Dedifferentiated amniotic fluid mesenchymal stem cell (primary cell): ENCODE measurements around the gene TCHP.

Experiments
- DNase-seq: peaks from one replicate; pipeline ENCODE4 v3.0.0-alpha.2; 2016; ENCODE audit errors: extremely low spot score

Gene TCHP

DNA sequence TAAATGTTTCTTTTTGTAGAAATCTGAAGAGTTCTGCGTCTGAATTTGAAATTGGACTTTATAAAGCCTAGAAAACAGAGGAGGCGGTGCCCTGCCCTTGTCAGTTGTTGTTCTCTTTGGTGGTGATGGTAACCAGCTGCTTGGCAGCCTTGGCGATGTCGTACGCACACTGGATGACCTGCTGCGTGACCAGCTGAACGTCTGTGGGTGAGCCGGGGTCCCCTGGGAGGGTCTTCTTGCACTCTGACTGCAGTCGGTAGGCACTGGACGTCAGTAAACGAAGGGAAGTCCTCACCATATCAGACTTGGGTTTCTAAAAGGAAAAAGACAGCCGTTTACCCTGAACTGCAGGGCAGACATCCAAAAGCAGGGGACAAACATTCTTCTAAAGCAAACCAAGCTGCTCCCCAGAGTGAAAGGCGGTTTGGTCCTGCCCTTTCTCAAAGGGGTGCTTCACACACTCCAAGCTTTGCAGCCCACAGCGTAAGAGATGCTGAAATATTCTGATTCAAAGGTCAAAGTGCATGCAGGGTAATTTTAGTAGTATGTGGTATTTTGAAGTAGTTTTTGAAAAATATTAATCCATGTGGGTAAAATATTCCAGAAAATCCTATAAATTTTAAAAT lies 32.9 kb downstream of the TCHP start:
- DNase-seq = no peak

DNA sequence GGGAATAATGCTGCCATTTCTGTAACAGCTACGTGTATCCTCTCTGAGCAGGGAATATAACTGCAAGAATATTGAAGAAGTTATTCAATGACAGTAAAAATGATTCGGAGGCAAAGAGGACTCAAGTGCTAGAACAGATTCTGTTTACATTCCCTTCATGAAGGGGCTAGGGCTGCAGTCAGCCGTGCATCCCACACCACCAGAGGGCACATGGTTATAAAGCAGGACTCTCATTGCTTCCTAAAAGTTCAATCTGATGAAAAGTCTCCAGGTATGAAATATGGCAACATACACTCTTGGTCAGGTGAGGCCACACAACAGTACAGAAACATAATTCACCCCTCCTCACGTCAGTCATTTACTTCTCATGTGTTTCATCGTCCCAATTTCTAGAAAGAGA lies 34.0 kb downstream of the TCHP start:
- no peak for DNase-seq

DNA sequence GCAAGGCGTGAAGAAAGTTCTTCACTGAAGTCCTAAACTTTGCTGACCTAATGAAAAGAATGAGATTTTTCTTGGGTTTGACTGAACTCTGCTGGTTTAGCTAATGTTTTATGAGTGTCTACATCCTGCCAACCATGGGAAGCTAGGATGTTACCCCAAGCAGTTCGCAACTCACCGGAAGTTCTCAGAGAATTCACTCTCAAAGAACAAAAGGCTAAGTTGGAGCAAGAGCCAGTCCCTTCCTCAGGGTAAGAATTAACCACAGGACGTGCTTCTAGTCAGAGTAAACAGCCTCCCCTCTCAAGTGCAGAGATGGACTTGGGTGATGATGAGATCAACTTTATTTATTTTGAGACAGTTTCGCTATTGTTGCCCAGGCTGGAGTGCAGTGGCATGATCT lies 37.3 kb downstream of the TCHP start:
- DNase-seq = no peak

DNA sequence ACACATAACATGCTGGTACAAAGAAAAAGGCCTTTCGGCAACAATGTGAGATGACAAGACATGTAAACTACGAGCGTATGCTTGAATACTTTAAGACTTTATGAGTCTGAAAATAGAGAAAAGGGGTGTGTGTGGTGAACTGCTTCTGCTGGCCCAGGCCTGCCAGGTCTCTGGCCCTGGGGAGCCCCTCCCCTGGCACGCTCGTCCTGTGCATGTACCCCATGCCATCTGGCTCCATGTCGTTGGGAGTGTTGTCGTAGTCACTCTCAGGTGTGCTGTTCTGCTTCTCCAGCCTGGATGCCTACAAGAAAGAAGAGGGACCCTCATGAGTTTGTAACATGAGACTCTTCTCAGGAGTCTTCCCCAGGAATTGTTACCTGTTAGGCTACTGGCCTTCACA lies 38.9 kb downstream of the TCHP start:
- DNase-seq = no peak

DNA sequence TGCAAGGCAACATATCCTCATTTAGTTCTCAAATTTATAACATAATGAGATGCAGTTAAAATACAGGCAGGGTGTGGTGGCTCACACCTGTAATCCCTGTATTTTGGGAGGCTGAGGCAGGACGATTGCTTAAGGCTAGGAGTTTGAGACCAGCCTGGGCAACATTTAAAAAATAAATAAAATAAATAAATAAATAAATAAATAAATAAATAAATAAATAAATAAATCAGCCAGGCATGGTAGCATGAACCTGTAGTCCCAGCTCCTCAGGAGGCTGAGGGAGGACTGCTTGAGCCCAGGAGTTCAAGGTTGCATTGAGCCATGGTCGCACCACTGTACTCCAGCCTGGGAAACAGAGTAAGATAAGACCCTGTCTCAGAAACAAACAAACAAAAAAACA lies 39.4 kb downstream of the TCHP start:
- DNase-seq = no peak

DNA sequence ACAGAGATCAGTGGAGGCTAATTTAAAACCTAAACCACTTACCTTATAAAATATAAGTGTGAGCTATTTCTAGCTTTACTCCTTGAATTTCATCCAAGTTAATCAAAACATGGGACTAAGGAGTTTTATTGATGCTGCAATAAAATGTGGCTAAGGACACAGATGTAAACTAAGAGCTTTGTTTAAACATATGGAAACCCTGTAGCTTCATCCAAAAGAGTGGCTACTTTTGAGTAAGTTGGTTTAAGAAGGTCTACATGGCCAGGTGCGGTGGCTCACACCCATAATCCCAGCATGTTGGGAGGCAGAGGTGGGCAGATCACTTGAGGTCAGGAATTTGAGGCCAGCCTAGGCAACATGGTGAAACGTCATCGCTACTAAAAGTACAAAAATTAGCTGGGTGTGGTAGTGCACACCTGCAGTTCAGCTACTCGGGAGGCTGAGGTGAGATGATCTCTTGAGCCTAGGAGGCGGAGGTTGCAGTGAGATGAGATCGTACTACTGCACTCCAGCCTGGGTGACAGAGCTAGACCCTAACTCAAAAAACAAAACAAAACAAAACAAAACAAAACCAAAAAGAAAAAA lies 40.4 kb downstream of the TCHP start:
- DNase-seq = no peak

DNA sequence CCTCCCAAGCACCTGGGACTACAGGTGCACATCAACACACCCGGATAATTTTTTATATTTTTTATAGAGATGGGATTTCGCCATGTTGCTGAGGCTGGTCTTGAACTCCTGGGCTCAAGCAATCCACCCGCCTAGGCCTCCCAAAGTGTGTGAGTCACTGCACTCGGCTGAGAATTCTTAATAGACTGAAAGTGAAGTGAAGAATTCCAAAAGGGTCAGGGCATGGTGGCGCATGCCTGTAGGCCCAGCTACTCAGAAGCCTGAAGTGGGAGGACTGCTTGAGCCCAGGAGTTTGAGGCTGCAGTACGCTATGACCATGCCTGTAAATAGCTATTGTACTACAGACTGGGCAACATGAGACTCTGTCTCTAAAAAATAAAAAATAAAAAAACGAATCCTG lies 43.7 kb downstream of the TCHP start:
- no peak for DNase-seq

DNA sequence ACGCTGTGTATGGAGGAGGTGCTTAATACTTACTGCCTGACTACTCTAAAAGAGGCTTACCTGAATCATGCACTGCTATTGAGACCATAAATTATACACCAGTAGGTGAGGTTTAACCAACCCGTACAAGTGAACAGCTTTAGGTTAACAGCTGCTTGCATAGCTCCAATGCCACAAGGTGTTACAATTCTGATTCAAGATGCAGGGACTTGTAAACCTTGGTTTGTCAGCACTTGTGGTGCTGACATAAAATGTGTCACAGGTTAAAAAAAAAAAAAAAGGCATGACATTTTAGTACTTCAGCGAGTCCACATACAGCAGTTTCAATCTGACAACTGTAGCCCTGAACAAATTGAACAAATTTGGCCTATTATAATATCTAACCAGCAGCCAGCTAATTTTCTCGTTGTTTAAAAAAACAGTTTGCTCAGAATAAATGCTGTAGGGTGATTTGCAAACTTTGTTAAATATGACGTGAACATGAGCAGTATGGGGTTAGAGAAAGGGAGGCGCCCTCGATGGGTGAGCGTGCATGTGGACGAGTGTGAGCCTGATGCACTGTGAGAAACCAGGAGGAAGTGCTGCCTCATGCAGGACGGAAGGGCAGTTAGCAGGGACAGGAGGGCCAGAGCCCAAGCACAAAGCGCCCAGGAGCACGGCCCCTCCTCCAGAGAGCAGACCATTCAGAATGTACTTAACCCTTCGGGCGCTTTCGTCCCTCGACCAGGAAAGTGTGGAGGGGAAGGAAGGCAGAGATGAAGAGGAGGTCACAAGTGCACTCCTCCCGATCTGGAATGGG lies 44.7 kb downstream of the TCHP start:
- DNase-seq = no peak

DNA sequence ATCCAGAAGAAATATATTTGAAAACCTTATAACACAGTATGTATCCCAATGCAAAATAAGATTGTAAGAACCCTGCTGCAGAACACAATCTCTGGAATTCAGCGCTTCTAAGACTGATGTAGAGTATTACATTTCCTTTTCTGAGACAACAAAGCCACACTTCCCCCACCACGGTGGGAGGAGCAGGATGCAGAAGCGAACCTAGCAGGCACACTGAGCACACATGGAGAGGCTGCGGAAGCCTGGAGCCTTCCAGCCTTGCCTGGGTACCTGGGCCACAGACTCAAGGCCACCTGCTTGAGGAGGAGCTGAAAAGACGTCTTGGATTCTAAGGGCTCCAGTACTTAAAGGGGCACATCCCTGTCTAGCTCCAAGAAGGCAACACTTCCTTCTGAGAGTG lies 46.4 kb downstream of the TCHP start:
- DNase-seq = peak; percentile 39

DNA sequence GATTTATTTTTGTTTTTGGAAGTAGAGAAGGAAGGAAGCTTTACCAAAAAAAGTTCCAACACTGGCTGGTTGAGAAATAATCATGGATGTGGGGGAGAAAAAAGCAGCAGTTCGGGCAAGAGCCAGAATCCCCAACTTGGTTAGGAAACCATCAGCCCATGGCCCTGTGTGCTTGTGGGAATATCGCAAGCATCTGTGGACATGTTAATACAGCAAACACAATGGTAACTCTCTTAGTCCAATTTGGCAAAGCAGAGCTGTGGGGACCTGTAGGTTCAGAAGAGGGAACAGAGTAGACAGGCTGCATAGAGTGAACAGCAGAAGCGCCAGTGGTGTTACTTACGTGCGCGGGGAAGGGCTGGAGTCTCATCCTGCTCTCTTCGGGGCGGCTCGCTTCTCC lies 46.8 kb downstream of the TCHP start:
- DNase-seq = no peak

DNA sequence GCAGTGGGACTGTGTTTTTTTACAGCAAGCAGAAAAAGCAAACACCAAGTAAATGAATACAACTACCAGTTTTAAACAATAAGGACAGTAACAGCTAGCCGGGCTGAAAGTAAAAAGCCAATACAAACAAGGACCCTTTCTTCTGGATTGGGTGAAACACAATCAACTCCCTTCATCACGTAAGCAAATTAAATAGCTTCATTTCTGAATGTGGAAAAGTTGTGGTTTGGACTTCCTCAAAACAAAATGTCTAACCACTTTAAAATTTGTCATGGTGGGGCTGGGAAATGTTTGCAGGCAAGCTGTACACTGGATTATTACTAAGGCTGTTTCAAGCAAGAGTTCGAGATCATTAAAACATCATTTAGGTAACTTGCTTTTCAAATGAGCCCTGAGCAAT lies 47.4 kb downstream of the TCHP start:
- DNase-seq = no peak

DNA sequence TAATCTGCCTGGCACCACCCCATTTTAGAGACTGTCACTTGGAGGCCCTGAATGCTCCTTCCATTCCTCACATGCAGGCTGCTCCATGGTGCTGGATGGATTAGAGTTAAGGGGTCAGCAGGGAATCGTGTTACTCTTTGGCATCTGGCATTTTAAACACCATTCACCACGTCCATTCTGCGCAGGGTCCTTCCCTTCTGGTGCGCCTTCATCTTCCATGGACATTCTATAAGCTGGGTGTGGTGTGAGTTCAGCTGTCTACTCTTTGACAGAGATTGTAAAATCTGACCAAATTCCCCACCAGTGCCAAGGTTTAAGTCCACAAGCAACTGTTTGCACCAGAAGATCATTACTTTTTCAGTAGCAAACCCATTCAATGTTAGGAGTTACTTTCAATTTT lies 48.3 kb downstream of the TCHP start:
- no peak for DNase-seq

DNA sequence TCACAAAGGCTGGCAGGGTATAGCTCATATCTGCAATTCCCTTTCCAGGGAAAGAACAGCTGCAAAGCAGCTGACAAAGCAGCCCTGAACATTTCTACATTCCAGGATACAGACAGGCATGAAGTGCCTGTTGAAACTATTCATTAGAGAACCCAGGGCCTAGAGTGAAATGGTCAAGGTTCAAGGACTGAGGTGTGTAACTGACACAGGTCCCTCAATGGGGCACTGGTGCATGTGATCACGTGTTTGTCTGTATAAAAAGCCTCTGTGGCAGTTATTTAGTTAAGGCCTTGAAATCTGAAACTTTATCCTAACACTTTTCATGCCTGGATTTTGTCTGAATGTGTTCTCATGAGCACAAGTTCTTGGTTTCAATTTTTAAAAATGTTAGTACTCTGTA lies 49.0 kb downstream of the TCHP start:
- peak; percentile 65 for DNase-seq

DNA sequence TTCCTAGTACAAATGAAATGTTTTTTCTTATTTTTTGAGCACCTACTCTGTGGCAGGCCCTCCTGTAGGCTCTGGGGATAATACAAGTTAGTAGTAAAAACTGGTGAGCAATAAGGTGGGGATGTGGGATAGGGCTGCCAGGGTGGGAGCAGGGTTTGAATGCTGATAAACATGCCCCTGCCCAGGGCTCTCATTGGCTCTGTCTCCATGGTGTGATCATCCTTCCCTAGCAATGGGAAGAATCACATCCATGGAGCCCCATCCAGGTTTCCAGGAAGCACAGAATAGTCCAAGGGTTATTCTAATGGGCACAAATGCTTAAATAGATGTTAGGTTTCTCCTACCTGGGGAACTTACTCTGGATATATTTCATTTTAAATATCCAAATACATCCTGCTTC lies 50.6 kb downstream of the TCHP start:
- no peak for DNase-seq

DNA sequence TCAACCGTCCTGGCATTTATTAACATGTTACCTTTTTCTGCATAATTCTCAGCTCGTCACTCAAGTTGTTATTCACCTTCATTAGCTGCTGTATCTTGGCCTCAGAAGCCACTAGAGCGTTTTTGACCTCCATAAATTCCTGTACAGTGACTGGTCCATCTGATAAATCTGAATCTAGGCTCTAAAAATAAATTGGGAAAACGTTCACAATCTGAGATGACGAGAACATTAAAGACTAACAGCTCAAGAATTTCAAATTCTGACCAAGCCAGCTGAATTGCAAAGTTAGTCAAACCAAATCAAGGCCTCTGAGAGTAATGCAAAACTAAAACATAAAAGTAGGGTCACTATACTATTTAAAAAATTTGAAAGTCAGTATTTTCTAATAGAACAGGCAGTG lies 51.1 kb downstream of the TCHP start:
- peak; percentile 80 for DNase-seq

DNA sequence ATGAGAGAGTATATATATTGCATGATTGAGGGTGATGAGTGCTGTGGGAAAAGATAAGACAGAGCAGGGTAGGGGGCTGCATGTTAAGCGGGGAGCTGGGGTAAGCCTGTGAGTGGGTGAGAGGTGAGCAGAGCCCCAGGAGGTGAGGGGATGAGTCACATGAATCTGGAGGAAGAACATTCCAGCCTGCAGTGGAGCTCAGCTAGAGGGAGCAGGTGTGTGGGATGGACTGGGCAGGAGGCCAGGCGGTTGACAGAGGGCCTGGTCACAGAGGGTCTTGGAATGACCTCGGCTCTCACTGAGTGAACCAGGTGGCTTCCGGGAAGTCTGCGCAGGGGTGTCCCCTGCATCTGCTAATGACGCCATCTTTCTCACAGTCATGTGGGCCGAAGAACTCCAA lies 51.7 kb downstream of the TCHP start:
- no peak for DNase-seq

DNA sequence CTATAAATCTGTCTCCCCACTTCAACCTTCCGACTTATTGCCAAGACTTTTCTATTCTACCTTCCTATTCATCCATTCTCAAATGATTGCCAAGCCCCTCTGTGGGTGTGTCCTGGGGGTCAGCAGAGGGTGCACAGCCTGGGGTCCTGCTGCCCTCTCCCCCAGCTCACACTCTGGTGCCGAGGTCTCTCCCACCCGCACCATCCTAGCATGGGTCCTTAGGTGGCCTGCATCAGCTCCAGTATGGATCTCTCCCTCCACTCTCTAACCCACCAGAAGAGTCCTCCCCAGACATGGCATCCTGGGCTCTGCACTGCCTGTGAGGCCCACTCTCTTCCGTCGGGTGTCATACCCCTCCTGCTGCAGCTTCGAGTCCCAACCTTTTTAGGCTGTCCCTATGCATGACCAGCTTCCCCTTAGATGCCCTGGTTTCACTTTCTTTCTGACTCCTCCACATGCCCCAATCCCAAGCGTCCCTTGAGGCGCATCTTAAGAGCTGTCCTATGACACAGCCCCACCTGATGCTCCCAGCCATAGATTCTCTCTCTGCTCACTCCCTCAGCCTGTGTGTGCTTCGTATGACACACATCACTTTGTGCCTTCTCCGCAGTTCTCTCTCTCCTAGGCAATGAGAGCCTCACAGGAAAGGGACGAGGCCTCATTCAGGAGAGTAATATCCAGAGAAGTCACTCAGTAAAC lies 52.2 kb downstream of the TCHP start:
- DNase-seq = no peak

DNA sequence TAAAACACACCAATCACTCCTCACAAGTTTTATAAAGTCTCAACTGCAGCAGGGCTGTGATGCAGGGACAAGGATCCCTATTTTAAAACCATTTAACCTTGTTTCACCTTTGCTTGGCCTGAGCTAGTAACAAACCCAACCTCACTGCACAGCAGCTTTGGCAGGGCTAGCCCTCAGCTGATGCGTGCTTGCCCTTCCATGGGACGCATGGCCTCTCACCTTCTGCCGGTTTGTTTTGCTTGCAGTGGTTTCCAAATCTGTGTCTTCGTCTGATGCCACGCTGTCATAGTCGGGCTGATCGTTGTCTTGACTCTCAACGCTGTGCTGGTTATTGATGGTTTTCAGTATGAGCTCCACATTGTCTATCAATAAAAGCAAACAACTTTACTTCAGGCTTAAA lies 52.8 kb downstream of the TCHP start:
- DNase-seq = no peak

DNA sequence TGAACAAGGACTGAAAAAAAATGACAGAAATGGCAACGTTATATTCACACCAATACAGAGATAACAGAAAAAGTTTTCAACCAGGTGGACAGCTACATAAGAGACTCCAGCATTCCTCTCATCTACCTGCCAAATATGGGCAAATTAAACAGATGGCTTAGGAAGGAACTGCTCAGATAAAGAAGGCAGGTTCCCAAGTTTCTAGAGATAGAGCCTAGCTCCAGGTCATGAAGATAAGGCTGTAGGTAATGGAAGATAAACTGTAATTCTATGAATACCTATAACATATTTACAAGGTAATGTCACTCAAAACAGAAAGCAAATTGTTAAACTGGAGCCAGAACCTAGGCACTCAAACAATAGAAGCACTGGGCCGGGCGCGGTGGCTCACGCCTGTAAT lies 53.6 kb downstream of the TCHP start:
- no peak for DNase-seq

DNA sequence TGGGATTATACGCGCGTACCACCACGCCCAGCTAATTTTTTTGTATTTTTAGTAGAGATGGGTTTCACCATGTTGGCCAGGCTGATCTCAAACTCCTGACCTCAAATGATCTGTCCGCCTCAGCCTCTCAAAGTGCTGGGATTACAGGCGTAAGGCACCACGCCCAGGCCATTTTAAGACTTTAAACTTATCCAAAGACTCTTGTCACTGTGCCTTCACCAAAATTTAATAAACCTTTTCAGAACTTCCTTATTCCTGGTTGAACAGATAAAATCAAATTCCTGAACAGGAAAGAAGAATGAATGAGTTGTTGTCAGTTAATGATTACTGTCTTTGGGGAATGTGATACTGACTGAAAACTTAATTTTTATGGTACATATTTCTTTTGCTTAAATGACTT lies 58.3 kb downstream of the TCHP start:
- DNase-seq = no peak

DNA sequence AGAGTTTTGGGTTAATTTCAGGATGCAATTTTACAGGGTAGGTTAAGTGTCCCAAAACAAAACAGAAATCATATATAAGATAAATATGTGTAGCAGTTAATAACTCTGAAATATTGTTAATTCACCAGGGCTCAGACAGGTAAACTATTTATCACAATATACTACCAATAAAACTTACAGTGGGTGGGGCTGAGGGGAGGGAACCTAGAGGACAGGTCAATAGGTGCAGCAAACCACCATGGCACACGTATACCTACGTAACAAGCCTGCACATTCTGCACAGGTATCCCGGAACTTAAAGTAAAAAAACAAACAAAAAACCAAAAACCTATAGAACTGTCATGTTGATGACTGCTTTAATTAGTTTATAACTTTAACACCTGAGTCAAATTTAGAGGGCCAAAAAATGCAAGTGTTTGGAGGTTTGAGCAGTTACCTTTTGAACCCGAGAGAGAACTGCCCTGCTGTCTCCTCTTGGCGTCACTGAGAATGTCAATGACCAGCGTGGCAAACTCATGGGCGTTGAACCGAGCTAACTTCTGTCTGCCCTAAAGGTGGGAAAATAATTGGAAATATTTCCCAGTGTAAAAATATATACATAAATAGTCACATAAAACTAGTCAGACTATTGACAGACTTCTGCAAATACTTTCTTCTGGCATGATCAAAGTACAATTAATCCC lies 59.5 kb downstream of the TCHP start:
- DNase-seq = no peak

DNA sequence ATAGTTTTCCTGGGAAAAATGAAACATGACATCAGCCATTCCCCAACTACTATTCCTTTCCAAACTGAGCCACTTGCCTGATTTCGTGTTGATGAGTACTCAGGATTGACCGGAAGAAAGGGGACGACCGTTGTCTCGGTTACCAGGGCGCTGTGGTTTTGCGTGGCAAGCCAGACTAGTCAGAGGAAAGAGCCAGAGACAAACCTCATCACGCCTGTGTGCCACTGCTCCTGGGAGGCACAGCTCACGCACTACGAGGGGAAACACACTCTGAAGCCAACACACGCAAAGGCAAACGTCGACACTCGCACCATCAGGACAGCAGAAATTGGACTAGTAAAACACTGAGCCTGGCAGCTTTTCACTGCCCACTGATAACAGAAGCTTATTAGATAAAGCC lies 61.1 kb downstream of the TCHP start:
- DNase-seq = no peak
